SK-N-SH (cell line): ENCODE results near the gene PAPPA2.

ENCODE experiments used
- CHD2 ChIP-seq: fragments of 150-350 bp; IDR thresholded peaks from 2 replicates; pipeline ENCODE4 v1.6.1; 2018; ENCODE audit warnings: low read length; ENCODE audit not compliant: partially characterized antibody
- SMC3 ChIP-seq: IDR thresholded peaks from 2 replicates; pipeline ENCODE4 v1.6.1; 2012; ENCODE audit warnings: low read depth, low read length, improper control_type of control experiment
- TCF12 ChIP-seq: IDR thresholded peaks from 2 replicates; pipeline ENCODE4 v1.4.0; 2012
- TF ChIP-seq, protein P1 (sequence below): fragments of 200-600 bp; sonication (generic); IDR thresholded peaks from 2 replicates; pipeline ENCODE4 v1.6.1; 2017; ENCODE audit warnings: antibody characterized with exemption, mild to moderate bottlenecking, moderate library complexity

DNA sequence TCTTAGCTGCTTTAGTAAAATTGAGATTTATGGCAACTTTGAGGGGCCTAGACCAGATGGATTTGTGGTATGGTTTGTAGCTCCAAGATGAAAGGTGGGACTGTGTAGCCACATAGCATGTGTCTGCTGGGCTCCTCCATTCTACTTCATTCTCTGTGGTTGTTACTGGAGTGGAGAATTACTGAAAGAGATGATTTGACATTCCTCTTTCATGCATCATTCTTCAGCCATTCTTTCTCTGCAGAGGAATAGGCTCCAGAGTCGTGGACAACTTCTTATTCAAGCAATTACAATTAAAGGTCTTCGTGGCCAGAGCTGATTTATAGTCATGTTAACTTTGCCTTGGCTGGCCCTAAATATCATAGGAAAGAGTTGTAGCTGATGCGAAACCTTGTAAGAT lies 328.9 kb downstream of the PAPPA2 start:
- no peak for TF ChIP-seq CHD2
- TF ChIP-seq SMC3: no peak
- TF ChIP-seq, protein P1, sequence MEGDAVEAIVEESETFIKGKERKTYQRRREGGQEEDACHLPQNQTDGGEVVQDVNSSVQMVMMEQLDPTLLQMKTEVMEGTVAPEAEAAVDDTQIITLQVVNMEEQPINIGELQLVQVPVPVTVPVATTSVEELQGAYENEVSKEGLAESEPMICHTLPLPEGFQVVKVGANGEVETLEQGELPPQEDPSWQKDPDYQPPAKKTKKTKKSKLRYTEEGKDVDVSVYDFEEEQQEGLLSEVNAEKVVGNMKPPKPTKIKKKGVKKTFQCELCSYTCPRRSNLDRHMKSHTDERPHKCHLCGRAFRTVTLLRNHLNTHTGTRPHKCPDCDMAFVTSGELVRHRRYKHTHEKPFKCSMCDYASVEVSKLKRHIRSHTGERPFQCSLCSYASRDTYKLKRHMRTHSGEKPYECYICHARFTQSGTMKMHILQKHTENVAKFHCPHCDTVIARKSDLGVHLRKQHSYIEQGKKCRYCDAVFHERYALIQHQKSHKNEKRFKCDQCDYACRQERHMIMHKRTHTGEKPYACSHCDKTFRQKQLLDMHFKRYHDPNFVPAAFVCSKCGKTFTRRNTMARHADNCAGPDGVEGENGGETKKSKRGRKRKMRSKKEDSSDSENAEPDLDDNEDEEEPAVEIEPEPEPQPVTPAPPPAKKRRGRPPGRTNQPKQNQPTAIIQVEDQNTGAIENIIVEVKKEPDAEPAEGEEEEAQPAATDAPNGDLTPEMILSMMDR: no peak
- no peak for TF ChIP-seq TCF12
